HG03108 (cell line): Measurements from ENCODE around the gene PABPC1L.
"Not testable (repeated sequence)": the region's sequence is repeated elsewhere in the genome, so short reads cannot be mapped to it uniquely, and the experiment has no call there.

Experiments used
- ATAC-seq: cut with Tn5 transposase; IDR thresholded peaks from one replicate; pipeline ENCODE4 v1.9.1; 2021; ENCODE audit warnings: moderate library complexity; ENCODE audit not compliant: unreplicated experiment

The PABPC1L gene

DNA sequence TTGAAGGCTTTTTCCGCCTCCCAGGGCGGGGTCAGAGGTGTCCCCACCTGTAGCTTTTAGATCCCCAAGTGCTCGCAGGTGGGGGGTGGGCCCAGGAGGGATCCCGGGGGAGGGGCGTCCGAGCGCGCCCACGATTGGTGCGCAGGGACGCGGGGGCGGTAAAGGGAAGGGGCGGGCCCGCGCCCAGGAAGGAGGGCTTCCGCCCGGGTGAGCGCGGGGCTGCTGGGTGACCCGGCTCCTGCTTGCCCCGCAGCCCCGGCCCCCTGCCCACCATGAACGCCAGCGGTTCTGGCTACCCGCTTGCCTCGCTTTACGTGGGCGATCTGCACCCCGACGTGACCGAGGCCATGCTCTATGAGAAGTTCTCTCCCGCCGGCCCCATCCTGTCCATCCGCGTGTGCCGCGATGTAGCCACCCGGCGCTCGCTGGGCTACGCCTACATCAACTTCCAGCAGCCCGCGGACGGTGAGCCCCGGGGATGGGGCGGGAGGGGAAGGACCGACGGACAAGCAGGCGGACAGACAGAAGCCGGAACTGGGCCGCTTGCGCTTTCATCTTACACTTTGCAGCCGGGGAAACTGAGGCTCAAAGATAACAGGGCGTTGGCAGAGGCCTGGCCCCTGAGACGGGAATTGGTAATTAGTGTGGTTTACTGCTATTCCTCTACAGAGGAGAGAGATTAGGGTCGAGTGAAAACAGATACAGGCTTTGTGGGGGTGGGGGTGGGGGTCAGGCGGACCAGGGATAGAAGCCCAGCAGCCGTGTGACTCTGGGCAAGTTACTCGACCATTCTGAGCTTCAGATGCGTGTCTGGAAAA lies at the start of gene PABPC1L:
TSS of gene PABPC1L (plus strand) at position 189 of the 818 bp plus-strand sequence. CDS start at position 273, 84 bp downstream.
- ATAC-seq, result peak; percentile 88

- ATAC-seq, result no peak
These were observed 48.3 kb upstream of the PABPC1L start for GRCh38 chr20:44861531-44862006.

DNA sequence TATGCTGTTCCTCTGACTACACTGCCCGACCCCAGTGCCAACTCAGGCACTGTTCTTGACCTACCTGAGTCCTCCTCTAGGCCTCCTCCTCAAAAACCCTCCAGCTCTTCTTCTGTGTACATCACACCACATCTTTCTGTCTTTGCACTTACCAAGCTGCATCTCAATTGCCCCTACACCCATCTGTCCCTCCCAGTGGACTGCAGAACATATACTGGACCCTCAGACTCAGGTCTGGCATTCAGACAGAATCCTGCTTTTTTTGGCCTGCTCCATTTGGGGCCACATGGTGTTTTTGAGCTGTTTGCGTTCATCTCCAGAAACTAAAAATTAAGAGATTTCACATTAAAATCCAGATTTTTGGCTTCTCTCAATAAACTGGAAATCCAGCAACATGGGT lies 47.6 kb upstream of the PABPC1L start:
- no peak for ATAC-seq

- ATAC-seq, result not testable (repeated sequence)
These were observed 46.3 kb upstream of the PABPC1L start for GRCh38 chr20:44863365-44864084.

DNA sequence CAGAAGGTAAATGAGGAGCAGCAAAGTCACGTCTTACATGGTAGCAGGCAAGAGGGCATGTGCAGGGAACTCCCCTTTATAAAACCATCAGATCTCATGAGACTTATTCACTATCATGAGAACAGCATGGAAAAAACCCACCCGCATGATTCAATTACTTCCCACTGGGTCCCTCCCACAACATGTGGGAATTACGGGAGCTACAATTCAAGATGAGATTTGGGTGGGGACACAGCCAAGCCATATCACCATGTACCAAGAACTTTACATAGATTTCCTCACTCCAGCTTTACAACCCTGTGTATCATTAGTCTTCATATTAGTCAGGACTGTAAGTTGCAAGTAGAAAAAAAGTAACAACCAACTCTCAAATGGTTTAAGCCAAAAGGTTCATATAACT lies 45.4 kb upstream of the PABPC1L start:
- not testable (repeated sequence) for ATAC-seq

- no peak for ATAC-seq
These were observed 43.0 kb upstream of the PABPC1L start for GRCh38 chr20:44866703-44867335.

DNA sequence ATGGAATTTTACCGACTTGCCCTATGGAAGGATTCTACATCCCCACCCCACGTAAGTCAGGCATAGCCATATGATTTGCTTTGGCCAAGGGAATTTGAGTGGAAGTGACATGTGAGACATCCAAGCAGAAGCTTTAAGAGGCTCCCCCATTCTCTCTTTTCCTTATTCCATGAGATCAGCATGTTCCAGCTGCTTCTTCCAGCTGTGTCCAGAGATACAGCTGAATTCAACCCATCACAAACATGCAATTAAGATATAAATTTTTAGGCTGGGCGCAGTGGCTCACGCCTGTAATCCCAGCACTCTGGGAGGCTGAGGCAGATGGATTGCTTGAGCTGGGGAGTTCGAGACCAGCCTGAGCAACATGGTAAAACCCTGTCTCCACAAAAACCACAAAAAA lies 40.4 kb upstream of the PABPC1L start:
- no peak for ATAC-seq

DNA sequence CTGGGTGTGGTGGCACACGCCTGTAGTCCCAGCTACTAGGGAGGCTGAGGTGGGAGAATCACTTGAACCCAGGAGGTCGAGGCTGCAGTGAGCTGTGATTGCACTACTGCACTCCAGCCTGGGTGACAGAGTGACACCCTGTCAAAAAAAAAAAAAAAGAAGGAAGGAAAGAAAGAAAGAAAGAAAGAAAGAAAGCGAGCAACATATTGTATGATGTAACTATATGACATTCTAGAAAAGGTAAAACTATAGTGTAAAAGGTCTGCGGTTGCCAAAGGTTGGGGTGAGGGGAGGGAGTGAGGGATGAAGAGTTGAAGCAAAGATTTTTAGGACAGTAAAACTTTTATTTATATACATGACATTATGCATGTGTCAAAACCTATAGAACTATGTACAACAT lies 27.5 kb upstream of the PABPC1L start:
- ATAC-seq, result not testable (repeated sequence)

DNA sequence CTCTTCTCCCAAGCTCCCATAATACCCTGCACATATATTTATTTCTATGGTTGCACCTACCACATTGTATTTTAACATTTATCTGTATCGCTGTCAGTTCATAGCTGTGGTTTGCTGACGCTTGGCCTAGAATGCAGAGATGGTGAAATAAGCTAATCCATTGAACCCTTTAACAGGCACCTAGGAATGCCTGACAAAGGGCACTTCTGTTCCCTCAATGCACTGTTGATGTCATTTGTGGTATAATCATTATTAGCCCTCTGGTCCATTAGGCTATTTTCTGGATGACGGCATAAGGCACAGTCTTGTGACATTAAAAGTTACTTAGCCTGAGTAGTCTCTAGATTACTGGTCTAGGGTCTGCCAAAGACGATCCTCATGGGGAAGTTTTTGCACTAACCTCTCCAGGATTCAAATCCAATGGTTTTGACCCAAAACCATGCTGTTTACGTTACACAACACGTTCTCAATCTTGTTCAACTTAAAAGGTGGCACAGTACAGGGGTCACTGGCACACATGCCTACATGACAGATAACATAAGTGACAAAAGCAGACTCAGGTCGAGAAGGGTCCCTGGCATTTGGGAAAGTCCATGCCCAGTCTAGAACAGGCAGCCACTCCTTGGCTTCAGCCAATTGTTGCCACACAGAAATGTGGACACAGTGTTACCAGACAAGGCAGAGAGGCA lies 26.5 kb upstream of the PABPC1L start:
- no peak for ATAC-seq

DNA sequence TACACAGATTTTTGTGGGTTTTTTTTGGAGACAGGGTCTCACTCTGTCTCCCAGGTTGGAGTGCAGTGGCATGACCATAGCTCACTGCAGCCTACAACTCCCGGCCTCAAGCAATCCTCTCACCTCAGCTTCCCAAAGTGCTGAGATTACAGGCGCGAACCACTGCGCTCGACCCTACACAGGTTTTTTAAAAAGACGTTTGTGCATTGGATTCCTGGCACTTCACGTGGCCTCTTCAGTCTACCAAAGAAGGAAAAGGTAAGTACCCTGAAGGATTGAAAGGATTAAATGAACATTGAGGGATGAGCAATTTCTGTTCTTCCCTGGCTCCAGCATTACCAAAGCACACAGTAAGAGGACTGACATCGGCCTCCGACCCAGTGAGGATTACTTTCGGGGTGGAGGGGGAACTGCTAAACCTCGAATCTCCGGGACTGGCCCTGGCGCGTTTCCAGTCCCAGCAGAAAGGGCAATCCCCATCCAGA lies 24.9 kb upstream of the PABPC1L start:
- no peak for ATAC-seq

- ATAC-seq, result peak; percentile 89
These were observed 24.2 kb upstream of the PABPC1L start, which contains the start of gene YWHAB for GRCh38 chr20:44885392-44886265. Gene YWHAB, plus strand, starts transcription at chr20:44885705. Its CDS starts 15,829 bp downstream, at chr20:44901534.

GRCh38 chr20:44886266-44886651 lies 23.6 kb upstream of the PABPC1L start:
- ATAC-seq, result no peak

DNA sequence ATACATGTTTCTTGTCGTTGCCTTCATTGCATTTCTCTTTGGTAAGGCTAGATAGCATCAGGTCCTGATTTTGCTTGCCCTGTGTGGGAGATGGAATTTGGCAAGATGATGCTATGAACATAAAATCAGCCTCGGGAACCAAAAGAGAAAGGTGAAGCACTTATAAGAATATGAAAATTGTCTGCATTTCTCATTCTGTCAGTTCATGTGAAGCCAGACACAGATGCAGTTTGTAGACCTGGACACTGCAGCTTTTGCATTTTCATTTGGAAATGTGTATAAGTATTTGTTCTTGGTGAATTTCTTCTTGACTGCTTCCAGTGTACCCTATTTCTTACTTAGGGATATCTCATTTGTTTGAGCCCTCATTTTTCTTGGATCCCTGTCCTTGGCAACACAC lies 23.0 kb upstream of the PABPC1L start:
- ATAC-seq, result no peak

- ATAC-seq, result no peak
These were observed 22.4 kb upstream of the PABPC1L start for GRCh38 chr20:44887466-44887865.

GRCh38 chr20:44888226-44889103 lies 21.4 kb upstream of the PABPC1L start:
- ATAC-seq, result no peak

DNA sequence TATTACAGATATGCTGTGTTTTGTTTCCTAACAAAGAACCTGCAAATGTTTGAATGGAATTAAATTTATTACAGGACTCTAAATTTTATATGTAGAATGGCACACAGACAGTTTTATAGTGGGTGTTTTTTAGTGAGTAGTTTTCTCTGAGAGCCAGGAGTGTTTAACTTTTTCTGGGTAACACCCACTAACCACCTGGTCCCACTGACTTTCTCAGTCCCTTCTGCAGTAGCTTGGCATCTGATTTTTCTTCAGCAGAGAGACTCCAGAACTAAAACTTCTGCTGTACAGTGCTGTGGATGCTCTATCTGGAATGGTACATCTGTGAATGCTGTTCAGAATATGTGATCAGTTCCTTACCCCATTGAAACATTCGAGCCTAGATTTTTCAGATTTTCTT lies 18.0 kb upstream of the PABPC1L start:
- ATAC-seq, result no peak

GRCh38 chr20:44894959-44895358 lies 14.9 kb upstream of the PABPC1L start:
- ATAC-seq, result no peak

DNA sequence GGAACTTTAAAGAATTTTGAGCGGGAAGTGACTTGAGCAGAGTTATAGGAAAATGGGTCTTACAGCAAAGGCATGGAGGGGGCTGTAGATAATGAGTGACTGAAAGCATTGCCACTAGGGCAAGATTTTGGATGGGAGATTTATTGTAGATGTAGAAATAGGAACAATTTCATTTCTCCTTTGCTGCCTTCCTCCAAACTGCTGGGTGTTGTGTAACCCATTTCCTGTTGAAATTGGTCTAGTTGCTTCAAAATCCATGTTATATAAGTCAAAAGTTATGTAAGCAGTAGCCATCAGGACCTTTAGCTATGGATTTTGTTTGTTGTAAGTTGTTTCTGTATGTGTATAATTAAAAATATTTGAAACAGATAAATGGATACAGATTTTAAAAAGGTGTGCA lies 13.3 kb upstream of the PABPC1L start:
- ATAC-seq, result no peak

DNA sequence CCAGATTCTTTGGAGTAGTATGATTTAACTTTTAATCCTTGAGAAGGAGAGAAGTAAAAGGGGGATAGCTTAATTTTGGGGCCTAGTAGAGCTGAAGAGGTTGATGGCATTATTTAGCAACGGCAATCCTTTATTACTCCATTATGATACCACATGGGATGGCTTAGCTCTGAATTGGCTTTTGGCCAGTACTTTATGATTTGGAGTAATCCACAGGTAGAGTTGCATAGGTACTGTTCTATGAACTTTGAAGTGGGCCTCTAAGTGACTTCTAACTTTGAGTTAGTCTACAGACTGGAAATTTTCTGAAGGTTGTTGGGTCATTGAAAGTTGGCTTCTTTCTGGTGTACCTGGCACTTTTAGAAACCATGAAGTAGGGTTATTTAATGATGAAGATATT lies 12.7 kb upstream of the PABPC1L start:
- ATAC-seq, result no peak
